ENCODE data around the gene LRCOL1.

GRCh38 chr12:132560364-132560613, 50.1 kb downstream of the LRCOL1 start:
- no peak for TF ChIP-seq CTCF (conservative IDR thresholded peaks at IDR 0.05; ENCODE audit: low read depth in 2 of 2)
- TF ChIP-seq EZH2phosphoT487 (IDR thresholded peaks at IDR 0.05; ENCODE audit: unreplicated experiment) = no peak
- TF ChIP-seq EZH2 (IDR thresholded peaks at IDR 0.05; ENCODE audit: low read depth, unreplicated experiment) = no peak
- TF ChIP-seq NANOG (IDR thresholded peaks at IDR 0.05; ENCODE audit: borderline replicate concordance) = no peak
- TF ChIP-seq JUNB (IDR thresholded peaks at IDR 0.05; ENCODE audit: unreplicated experiment) = no peak
- no peak for TF ChIP-seq REST (IDR thresholded peaks at IDR 0.05; ENCODE audit: unreplicated experiment)
- TF ChIP-seq POLR2AphosphoS5 (IDR thresholded peaks at IDR 0.05; ENCODE audit: low read depth) = no peak
- no peak for TF ChIP-seq CREB1 (CRISPR knock-in tag; IDR thresholded peaks at IDR 0.05; ENCODE audit: low read depth)
